Measurements from ENCODE around the gene CTSW. TPM values are rescaled to one million over a fixed set of nuclear protein-coding genes. Genes with fewer than 3 reads are reported as not detected.

CTSW gene
- total and polyA plus RNA-seq, 4 donors: 0.20 to 0.96 (median 0.45) TPM

DNA sequence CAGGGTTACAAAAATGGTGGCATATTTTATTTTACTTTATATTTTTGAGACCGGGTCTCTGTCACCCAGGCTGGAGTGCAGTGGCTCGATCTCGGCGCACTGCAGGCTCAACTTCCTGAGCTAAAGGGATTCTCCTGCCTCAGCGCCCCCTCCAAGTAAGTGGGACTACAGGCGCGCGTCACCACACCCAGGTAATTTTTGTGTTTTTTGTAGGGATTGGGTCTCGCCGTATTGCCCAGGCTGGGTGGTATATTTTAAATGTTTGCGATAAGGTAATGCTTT lies 21.2 kb downstream of the CTSW start:
- no peak overlapping the region for H3K27ac ChIP-seq (ENCODE audit: low read depth, low read length)
- H3K36me3 ChIP-seq (ENCODE audit: control insufficient read depth, insufficient read depth, low read length): no peaks in the 10 kb centered on the region
- no peaks in the 10 kb centered on the region for H3K9me3 ChIP-seq (ENCODE audit: control insufficient read depth, insufficient read depth, low read length)
- H3K4me3 ChIP-seq (ENCODE audit: low read depth, low read length): peak overlapping the region; percentile 18
- no peak for DNase-seq (ENCODE audit: low read depth in 4 of 6, low spot score in 6 of 6)
- H3K27me3 ChIP-seq (ENCODE audit: control insufficient read depth, insufficient read depth, low read length): peaks cover 68% of the 10 kb centered on the region
- peaks cover 18% of the 10 kb centered on the region for H3K4me1 ChIP-seq (ENCODE audit: control insufficient read depth, insufficient read depth, low read length)
- WGBS (ENCODE audit: insufficient coverage): no CpG with 5 or more reads among the region's 11 CpGs

- no peak for DNase-seq (ENCODE audit: low read depth in 4 of 6, low spot score in 6 of 6)
- Histone ChIP-seq H3K36me3 (ENCODE audit: control insufficient read depth, insufficient read depth, low read length) (no peaks in the 10 kb centered on the region), H3K4me1 (ENCODE audit: control insufficient read depth, insufficient read depth, low read length) (peaks cover 18% of the 10 kb centered on the region), H3K27me3 (ENCODE audit: control insufficient read depth, insufficient read depth, low read length) (peaks cover 55% of the 10 kb centered on the region), H3K4me3 (ENCODE audit: low read depth, low read length) (no peak overlapping the region), H3K27ac (ENCODE audit: low read depth, low read length) (no peak overlapping the region), H3K9me3 (ENCODE audit: control insufficient read depth, insufficient read depth, low read length) (no peaks in the 10 kb centered on the region)
- WGBS (ENCODE audit: insufficient coverage): 11% methylated on average over 4 of the region's 5 CpGs
These were observed 23.4 kb downstream of the CTSW start for GRCh38 chr11:65903068-65903481.

DNA sequence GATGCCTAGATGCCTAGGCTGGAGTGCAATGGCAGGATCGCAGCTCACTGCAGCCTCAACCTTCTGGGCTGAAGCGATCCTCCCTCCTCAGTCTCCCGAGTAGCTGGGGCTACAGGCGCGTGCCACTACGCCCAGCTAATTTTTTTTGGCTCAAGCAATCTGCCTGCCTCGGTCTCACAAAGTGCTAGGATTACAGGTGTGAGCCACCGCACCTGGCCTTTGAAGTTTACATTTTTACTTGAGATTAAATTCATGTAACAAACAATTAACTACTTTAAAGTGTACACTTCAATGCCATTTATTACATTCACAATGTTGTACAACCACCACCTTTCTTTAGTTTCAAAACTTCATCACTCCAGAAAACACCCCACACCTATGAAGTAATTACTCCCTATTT lies 24.1 kb downstream of the CTSW start:
- Histone ChIP-seq H3K36me3 (ENCODE audit: control insufficient read depth, insufficient read depth, low read length) (no peaks in the 10 kb centered on the region), H3K9me3 (ENCODE audit: control insufficient read depth, insufficient read depth, low read length) (no peaks in the 10 kb centered on the region), H3K4me3 (ENCODE audit: low read depth, low read length) (no peak overlapping the region), H3K27ac (ENCODE audit: low read depth, low read length) (no peak overlapping the region), H3K4me1 (ENCODE audit: control insufficient read depth, insufficient read depth, low read length) (peaks cover 18% of the 10 kb centered on the region), H3K27me3 (ENCODE audit: control insufficient read depth, insufficient read depth, low read length) (peaks cover 50% of the 10 kb centered on the region)
- WGBS (ENCODE audit: insufficient coverage): 75% methylated on average over 8 of the region's 8 CpGs
- no peak for DNase-seq (ENCODE audit: low read depth in 4 of 6, low spot score in 6 of 6)

- Histone ChIP-seq H3K4me3 (ENCODE audit: low read depth, low read length) (no peak overlapping the region), H3K36me3 (ENCODE audit: control insufficient read depth, insufficient read depth, low read length) (no peaks in the 10 kb centered on the region), H3K9me3 (ENCODE audit: control insufficient read depth, insufficient read depth, low read length) (no peaks in the 10 kb centered on the region), H3K27ac (ENCODE audit: low read depth, low read length) (no peak overlapping the region), H3K27me3 (ENCODE audit: control insufficient read depth, insufficient read depth, low read length) (peaks cover 21% of the 10 kb centered on the region), H3K4me1 (ENCODE audit: control insufficient read depth, insufficient read depth, low read length) (peaks cover 5% of the 10 kb centered on the region)
- DNase-seq (ENCODE audit: low read depth in 4 of 6, low spot score in 6 of 6): no peak
- WGBS (ENCODE audit: insufficient coverage): 92% methylated on average over 4 of the region's 5 CpGs
These were observed 27.0 kb downstream of the CTSW start for GRCh38 chr11:65906602-65907001.

- Histone ChIP-seq H3K4me3 (ENCODE audit: low read depth, low read length) (no peak overlapping the region), H3K9me3 (ENCODE audit: control insufficient read depth, insufficient read depth, low read length) (no peaks in the 10 kb centered on the region), H3K27ac (ENCODE audit: low read depth, low read length) (no peak overlapping the region), H3K36me3 (ENCODE audit: control insufficient read depth, insufficient read depth, low read length) (no peaks in the 10 kb centered on the region), H3K27me3 (ENCODE audit: control insufficient read depth, insufficient read depth, low read length) (peaks cover 14% of the 10 kb centered on the region), H3K4me1 (ENCODE audit: control insufficient read depth, insufficient read depth, low read length) (peaks cover 11% of the 10 kb centered on the region)
- no peak for DNase-seq (ENCODE audit: low read depth in 4 of 6, low spot score in 6 of 6)
- WGBS (ENCODE audit: insufficient coverage): 89% methylated on average over 5 of the region's 6 CpGs
These were observed 28.2 kb downstream of the CTSW start for GRCh38 chr11:65907878-65908277.

DNA sequence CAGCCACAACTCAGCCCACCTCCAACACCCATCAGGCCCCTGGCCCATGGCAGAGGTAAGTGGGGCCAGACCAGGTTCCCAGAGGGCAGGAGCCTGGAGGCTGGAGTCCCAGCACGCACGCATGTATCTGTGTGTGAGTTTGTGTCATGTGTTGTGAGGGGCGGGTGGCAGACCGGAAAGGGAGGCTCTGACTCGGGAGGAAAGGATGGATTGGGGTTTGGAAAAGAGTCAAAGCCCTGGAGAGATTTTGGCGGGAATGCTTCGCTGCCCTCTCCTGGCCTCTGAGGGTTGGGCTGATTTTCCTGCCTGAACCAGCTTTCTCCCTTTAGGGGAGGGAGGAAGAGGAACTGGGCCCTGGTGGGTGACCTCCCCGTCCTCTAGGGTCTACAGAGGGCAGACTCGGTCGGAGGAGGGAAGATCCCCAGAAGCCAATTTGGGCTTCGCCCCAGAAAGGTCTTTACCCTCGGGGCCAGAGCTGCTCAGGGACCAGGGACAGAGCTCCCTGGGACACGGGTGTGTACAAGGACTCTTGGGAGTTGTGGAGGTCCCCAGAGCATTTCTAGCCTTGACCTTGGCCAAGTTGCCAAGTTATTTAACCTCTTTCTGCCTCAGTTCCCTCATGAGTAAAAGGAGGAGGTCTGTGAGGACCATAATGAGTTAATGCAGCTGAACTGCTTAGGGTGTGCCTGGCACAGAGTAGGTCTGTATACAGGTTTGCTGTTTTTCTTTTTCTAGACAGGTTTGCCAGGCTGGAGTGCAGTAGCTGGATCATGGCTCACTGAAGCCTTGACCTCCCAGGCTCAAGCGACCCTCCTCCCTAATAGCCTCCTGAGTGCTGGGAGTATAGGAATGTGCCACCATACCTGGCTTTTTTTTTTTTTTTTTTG lies 32.3 kb downstream of the CTSW start:
- DNase-seq (ENCODE audit: low read depth in 4 of 6, low spot score in 6 of 6): peak in 2 of 6 donors; percentile 19 to 69
- H3K4me1 ChIP-seq (ENCODE audit: control insufficient read depth, insufficient read depth, low read length): peaks cover 29% of the 10 kb centered on the region
- 28% methylated on average over 13 of the region's 14 CpGs for WGBS (ENCODE audit: insufficient coverage)
- peaks cover 9% of the 10 kb centered on the region for H3K36me3 ChIP-seq (ENCODE audit: control insufficient read depth, insufficient read depth, low read length)
- no peak overlapping the region for H3K27ac ChIP-seq (ENCODE audit: low read depth, low read length)
- H3K9me3 ChIP-seq (ENCODE audit: control insufficient read depth, insufficient read depth, low read length): no peaks in the 10 kb centered on the region
- peaks cover 7% of the 10 kb centered on the region for H3K27me3 ChIP-seq (ENCODE audit: control insufficient read depth, insufficient read depth, low read length)
- H3K4me3 ChIP-seq (ENCODE audit: low read depth, low read length): no peak overlapping the region

DNA sequence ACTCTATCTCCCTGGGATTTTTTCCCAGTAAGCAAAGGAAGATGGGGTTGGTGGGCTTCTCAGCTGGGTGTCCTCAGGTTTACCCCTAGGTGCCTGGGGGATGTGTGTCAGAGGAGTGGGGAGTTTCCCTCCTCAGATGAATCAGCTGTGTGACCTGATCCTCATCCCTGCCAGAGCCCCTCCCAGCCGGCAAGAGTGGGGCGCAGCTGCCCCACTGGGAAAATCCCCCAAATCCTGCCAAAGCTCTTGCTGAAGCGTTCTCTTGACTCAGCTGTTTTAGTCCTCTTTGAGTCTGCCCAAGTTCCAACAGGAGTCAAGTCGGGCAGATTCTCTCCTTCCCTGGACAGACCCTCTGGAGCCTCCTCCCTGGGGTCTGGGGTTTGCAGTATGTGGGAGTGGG lies 33.2 kb downstream of the CTSW start:
- Histone ChIP-seq H3K4me1 (ENCODE audit: control insufficient read depth, insufficient read depth, low read length) (peaks cover 38% of the 10 kb centered on the region), H3K27me3 (ENCODE audit: control insufficient read depth, insufficient read depth, low read length) (peaks cover 3% of the 10 kb centered on the region), H3K27ac (ENCODE audit: low read depth, low read length) (no peak overlapping the region), H3K4me3 (ENCODE audit: low read depth, low read length) (no peak overlapping the region), H3K9me3 (ENCODE audit: control insufficient read depth, insufficient read depth, low read length) (no peaks in the 10 kb centered on the region), H3K36me3 (ENCODE audit: control insufficient read depth, insufficient read depth, low read length) (peaks cover 17% of the 10 kb centered on the region)
- WGBS (ENCODE audit: insufficient coverage): 82% methylated on average over 3 of the region's 4 CpGs
- no peak for DNase-seq (ENCODE audit: low read depth in 4 of 6, low spot score in 6 of 6)

- DNase-seq (ENCODE audit: low read depth in 4 of 6, low spot score in 6 of 6): no peak
- WGBS (ENCODE audit: insufficient coverage): 70% methylated on average over 10 of the region's 10 CpGs
- peaks cover 20% of the 10 kb centered on the region for H3K36me3 ChIP-seq (ENCODE audit: control insufficient read depth, insufficient read depth, low read length)
- H3K4me1 ChIP-seq (ENCODE audit: control insufficient read depth, insufficient read depth, low read length): peaks cover 51% of the 10 kb centered on the region
- H3K27ac ChIP-seq (ENCODE audit: low read depth, low read length): no peak overlapping the region
- H3K9me3 ChIP-seq (ENCODE audit: control insufficient read depth, insufficient read depth, low read length): no peaks in the 10 kb centered on the region
- H3K4me3 ChIP-seq (ENCODE audit: low read depth, low read length): no peak overlapping the region
- H3K27me3 ChIP-seq (ENCODE audit: control insufficient read depth, insufficient read depth, low read length): no peaks in the 10 kb centered on the region
These were observed 35.6 kb downstream of the CTSW start for GRCh38 chr11:65915101-65915820.

GRCh38 chr11:65915821-65916251 lies 36.2 kb downstream of the CTSW start:
- no peak overlapping the region for H3K27ac ChIP-seq (ENCODE audit: low read depth, low read length)
- no peak for DNase-seq (ENCODE audit: low read depth in 4 of 6, low spot score in 6 of 6)
- WGBS (ENCODE audit: insufficient coverage): 65% methylated on average over 11 of the region's 13 CpGs
- H3K36me3 ChIP-seq (ENCODE audit: control insufficient read depth, insufficient read depth, low read length): peaks cover 26% of the 10 kb centered on the region
- H3K9me3 ChIP-seq (ENCODE audit: control insufficient read depth, insufficient read depth, low read length): no peaks in the 10 kb centered on the region
- no peak overlapping the region for H3K4me3 ChIP-seq (ENCODE audit: low read depth, low read length)
- peaks cover 57% of the 10 kb centered on the region for H3K4me1 ChIP-seq (ENCODE audit: control insufficient read depth, insufficient read depth, low read length)
- no peaks in the 10 kb centered on the region for H3K27me3 ChIP-seq (ENCODE audit: control insufficient read depth, insufficient read depth, low read length)

DNA sequence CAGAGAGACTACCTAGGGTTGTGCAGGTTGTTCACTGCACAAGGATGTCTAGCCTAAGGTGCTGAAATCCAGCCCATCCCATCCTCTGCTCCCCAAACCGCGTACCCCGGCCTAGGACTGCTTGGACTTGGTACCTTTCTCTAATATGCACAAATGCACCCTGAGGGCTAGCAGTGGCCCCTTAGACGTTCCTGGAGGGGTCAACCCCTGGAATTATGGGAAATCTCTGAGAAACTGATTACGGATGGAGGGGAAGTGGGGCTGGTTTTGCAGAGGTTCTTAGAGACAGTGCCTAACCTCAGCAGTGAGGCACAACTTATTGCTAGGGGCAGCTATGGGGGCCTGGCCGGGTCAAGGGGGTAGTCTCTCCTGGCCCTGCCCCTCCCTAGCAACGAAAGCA lies 36.8 kb downstream of the CTSW start:
- Histone ChIP-seq H3K4me1 (ENCODE audit: control insufficient read depth, insufficient read depth, low read length) (peaks cover 57% of the 10 kb centered on the region), H3K27ac (ENCODE audit: low read depth, low read length) (no peak overlapping the region), H3K9me3 (ENCODE audit: control insufficient read depth, insufficient read depth, low read length) (no peaks in the 10 kb centered on the region), H3K27me3 (ENCODE audit: control insufficient read depth, insufficient read depth, low read length) (no peaks in the 10 kb centered on the region), H3K4me3 (ENCODE audit: low read depth, low read length) (no peak overlapping the region), H3K36me3 (ENCODE audit: control insufficient read depth, insufficient read depth, low read length) (peaks cover 32% of the 10 kb centered on the region)
- DNase-seq (ENCODE audit: low read depth in 4 of 6, low spot score in 6 of 6): no peak
- WGBS (ENCODE audit: insufficient coverage): 88% methylated on average over 5 of the region's 7 CpGs

Data from spinal cord (tissue), 10 donors.